Neural cell (in vitro differentiated cells): Measurements from ENCODE around the gene CTNNA2.

Experiments used
- EZH2 ChIP-seq: fragments of 200-600, 300-800 bp; shearing (Covaris generic), sonication (generic); IDR thresholded peaks from 2 replicates; pipeline ENCODE4 v1.6.1; 2014; ENCODE audit warnings: antibody characterized with exemption, low read length, borderline replicate concordance, mild to moderate bottlenecking; ENCODE audit not compliant: insufficient read depth, poor library complexity, severe bottlenecking
- RAD21 ChIP-seq: fragments of 450-650 bp; conservative IDR thresholded peaks from 2 replicates; pipeline ENCODE4 v1.6.1; 2014; ENCODE audit warnings: antibody characterized with exemption, mild to moderate bottlenecking, moderate library complexity
- SMC3 ChIP-seq: fragments of 450-650 bp; conservative IDR thresholded peaks from 2 replicates; pipeline ENCODE4 v1.6.1; 2014; ENCODE audit warnings: antibody characterized with exemption, mild to moderate bottlenecking, moderate library complexity; ENCODE audit not compliant: poor library complexity
- TF ChIP-seq, protein P1 (sequence below): IDR thresholded peaks from 2 replicates; pipeline ENCODE4 v1.6.1; 2012; ENCODE audit warnings: borderline replicate concordance
- TF ChIP-seq, protein P2 (sequence below): fragments of 450-650 bp; IDR thresholded peaks from 2 replicates; pipeline ENCODE4 v1.5.1; 2014; ENCODE audit warnings: antibody characterized with exemption, mild to moderate bottlenecking, moderate library complexity; ENCODE audit not compliant: poor library complexity, severe bottlenecking

DNA sequence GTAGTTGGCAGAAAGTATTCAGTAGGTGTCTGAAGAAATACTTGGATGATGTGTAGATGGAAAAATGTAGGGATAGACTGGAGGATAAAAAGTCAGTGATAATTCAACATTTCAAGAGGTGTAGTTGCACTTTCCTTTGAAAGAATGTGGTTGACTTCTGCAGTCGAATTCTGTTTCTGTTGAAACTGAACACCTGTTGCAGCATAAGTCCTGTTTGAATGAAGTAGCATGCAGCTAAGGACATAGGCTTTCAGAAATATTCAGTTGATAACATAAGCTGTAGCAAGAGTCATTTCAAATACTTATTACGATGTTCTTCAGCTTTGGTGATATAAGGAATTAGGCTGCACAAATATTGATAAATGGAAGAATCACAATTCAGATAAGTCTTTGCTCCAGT, 1129.6 kb downstream of the CTNNA2 start:
- no peak for TF ChIP-seq EZH2
- TF ChIP-seq, protein P1, sequence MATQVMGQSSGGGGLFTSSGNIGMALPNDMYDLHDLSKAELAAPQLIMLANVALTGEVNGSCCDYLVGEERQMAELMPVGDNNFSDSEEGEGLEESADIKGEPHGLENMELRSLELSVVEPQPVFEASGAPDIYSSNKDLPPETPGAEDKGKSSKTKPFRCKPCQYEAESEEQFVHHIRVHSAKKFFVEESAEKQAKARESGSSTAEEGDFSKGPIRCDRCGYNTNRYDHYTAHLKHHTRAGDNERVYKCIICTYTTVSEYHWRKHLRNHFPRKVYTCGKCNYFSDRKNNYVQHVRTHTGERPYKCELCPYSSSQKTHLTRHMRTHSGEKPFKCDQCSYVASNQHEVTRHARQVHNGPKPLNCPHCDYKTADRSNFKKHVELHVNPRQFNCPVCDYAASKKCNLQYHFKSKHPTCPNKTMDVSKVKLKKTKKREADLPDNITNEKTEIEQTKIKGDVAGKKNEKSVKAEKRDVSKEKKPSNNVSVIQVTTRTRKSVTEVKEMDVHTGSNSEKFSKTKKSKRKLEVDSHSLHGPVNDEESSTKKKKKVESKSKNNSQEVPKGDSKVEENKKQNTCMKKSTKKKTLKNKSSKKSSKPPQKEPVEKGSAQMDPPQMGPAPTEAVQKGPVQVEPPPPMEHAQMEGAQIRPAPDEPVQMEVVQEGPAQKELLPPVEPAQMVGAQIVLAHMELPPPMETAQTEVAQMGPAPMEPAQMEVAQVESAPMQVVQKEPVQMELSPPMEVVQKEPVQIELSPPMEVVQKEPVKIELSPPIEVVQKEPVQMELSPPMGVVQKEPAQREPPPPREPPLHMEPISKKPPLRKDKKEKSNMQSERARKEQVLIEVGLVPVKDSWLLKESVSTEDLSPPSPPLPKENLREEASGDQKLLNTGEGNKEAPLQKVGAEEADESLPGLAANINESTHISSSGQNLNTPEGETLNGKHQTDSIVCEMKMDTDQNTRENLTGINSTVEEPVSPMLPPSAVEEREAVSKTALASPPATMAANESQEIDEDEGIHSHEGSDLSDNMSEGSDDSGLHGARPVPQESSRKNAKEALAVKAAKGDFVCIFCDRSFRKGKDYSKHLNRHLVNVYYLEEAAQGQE: no peak
- TF ChIP-seq, protein P2, sequence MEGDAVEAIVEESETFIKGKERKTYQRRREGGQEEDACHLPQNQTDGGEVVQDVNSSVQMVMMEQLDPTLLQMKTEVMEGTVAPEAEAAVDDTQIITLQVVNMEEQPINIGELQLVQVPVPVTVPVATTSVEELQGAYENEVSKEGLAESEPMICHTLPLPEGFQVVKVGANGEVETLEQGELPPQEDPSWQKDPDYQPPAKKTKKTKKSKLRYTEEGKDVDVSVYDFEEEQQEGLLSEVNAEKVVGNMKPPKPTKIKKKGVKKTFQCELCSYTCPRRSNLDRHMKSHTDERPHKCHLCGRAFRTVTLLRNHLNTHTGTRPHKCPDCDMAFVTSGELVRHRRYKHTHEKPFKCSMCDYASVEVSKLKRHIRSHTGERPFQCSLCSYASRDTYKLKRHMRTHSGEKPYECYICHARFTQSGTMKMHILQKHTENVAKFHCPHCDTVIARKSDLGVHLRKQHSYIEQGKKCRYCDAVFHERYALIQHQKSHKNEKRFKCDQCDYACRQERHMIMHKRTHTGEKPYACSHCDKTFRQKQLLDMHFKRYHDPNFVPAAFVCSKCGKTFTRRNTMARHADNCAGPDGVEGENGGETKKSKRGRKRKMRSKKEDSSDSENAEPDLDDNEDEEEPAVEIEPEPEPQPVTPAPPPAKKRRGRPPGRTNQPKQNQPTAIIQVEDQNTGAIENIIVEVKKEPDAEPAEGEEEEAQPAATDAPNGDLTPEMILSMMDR: no peak
- no peak for TF ChIP-seq RAD21
- TF ChIP-seq SMC3: no peak
